GM23338 (cell line): ENCODE measurements around the gene OAS3. TPM values are rescaled to one million over a fixed set of nuclear protein-coding genes. Genes with fewer than 3 reads are reported as not detected.
"Not testable (repeated sequence)": the region's sequence is repeated elsewhere in the genome, so short reads cannot be mapped to it uniquely, and the experiment has no call there.

Experiments used
- ATAC-seq: fragments of 200-7000 bp; cut with Tn5 transposase; 3 replicates; pipeline ENCODE4 v1.9.1; 2020
- DNase-seq: peaks from one replicate; pipeline ENCODE4 v3.0.0-alpha.2; 2015; ENCODE audit warnings: low spot score
- H2AFZ ChIP-seq: fragments of 200-600 bp; sonication (generic); 2 replicates; pipeline ENCODE4 v1.8.0; 2016; ENCODE audit warnings: antibody characterized with exemption, mild to moderate bottlenecking, moderate library complexity
- H3F3A ChIP-seq: fragments of 200-600 bp; sonication (generic); replicated peaks from 2 replicates; pipeline ENCODE4 v1.8.0; 2017; ENCODE audit warnings: antibody characterized with exemption, mixed run types, low read depth
- H3K27ac ChIP-seq: fragments of 200-600 bp; sonication (generic); 2 replicates; pipeline ENCODE4 v1.6.1; 2016; ENCODE audit warnings: low read depth
- H3K27me3 ChIP-seq: fragments of 200-600 bp; sonication (generic); 2 replicates; pipeline ENCODE4 v1.8.0; 2016; ENCODE audit warnings: mild to moderate bottlenecking, mixed run types, moderate library complexity; ENCODE audit not compliant: insufficient read depth
- H3K36me3 ChIP-seq: fragments of 200-600 bp; sonication (generic); 2 replicates; pipeline ENCODE4 v1.8.0; 2016; ENCODE audit warnings: mild to moderate bottlenecking; ENCODE audit not compliant: insufficient read depth
- H3K4me1 ChIP-seq: fragments of 200-600 bp; sonication (generic); 2 replicates; pipeline ENCODE4 v1.8.0; 2016; ENCODE audit warnings: mild to moderate bottlenecking, moderate library complexity; ENCODE audit not compliant: insufficient read depth
- H3K4me2 ChIP-seq: fragments of 200-600 bp; sonication (generic); 2 replicates; pipeline ENCODE4 v1.7.1; 2017; ENCODE audit warnings: mixed run types
- H3K4me3 ChIP-seq: fragments of 200-600 bp; sonication (generic); 2 replicates; pipeline ENCODE4 v1.6.1; 2016; ENCODE audit warnings: mixed run types
- H3K79me2 ChIP-seq: fragments of 200-600 bp; sonication (generic); replicated peaks from 2 replicates; pipeline ENCODE4 v1.8.0; 2017; ENCODE audit warnings: mild to moderate bottlenecking; ENCODE audit not compliant: insufficient read depth
- H3K9me2 ChIP-seq: fragments of 200-600 bp; sonication (generic); 2 replicates; pipeline ENCODE4 v1.8.0; 2017; ENCODE audit not compliant: insufficient read depth
- H4K20me1 ChIP-seq: fragments of 200-600 bp; sonication (generic); replicated peaks from 2 replicates; pipeline ENCODE4 v1.8.0; 2017; ENCODE audit warnings: mild to moderate bottlenecking; ENCODE audit not compliant: insufficient read depth
- H3K27ac Mint-ChIP-seq: 2 replicates; pipeline ENCODE4 v1.8.0; 2020; ENCODE audit warnings: inconsistent platforms, mild to moderate bottlenecking, moderate library complexity, mixed read lengths
- H3K27me3 Mint-ChIP-seq: 3 replicates; pipeline ENCODE4 v1.8.0; 2022; ENCODE audit warnings: low read depth, mild to moderate bottlenecking, moderate library complexity, mixed read lengths, inconsistent platforms; ENCODE audit not compliant: insufficient read depth, poor library complexity
- H3K36me3 Mint-ChIP-seq: 3 replicates; pipeline ENCODE4 v1.8.0; 2021; ENCODE audit warnings: low read depth, mild to moderate bottlenecking, inconsistent platforms, moderate library complexity, mixed read lengths
- H3K4me1 Mint-ChIP-seq: 3 replicates; pipeline ENCODE4 v1.8.0; 2020; ENCODE audit warnings: mild to moderate bottlenecking, inconsistent platforms, mixed read lengths
- H3K4me3 Mint-ChIP-seq: 3 replicates; pipeline ENCODE4 v1.8.0; 2021; ENCODE audit warnings: moderate library complexity, mild to moderate bottlenecking, inconsistent platforms, mixed read lengths
- H3K9me3 Mint-ChIP-seq: 3 replicates; pipeline ENCODE4 v1.8.0; 2020; ENCODE audit warnings: moderate library complexity, mild to moderate bottlenecking, inconsistent platforms, mixed read lengths
- CREB1 ChIP-seq: fragments of 250-450 bp; sonication (Bioruptor Pico); IDR thresholded peaks from 2 replicates; pipeline ENCODE4 v1.5.0; 2020; ENCODE audit warnings: low read depth, mild to moderate bottlenecking, moderate library complexity
- CTCF ChIP-seq, 2 experiments: fragments of 200-600 bp in 1 of 2; sonication (generic) in 1 of 2; conservative IDR thresholded peaks; 2 replicates each; pipeline versions ENCODE4 v1.5.1 to v1.6.1; 2016 to 2017; ENCODE audit warnings: antibody characterized with exemption in 2 of 2, low read depth in 2 of 2, mild to moderate bottlenecking in 2 of 2, moderate library complexity in 1 of 2
- ETS1 ChIP-seq: IDR thresholded peaks from 2 replicates; pipeline ENCODE4 v1.6.1; 2016; ENCODE audit warnings: antibody characterized with exemption
- EZH2 ChIP-seq: fragments of 200-600 bp; sonication (generic); IDR thresholded peaks from one replicate; pipeline ENCODE4 v1.8.0; 2017; ENCODE audit warnings: antibody characterized with exemption, mild to moderate bottlenecking, low read depth; ENCODE audit not compliant: unreplicated experiment
- EZH2phosphoT487 ChIP-seq: fragments of 200-600 bp; sonication (generic); IDR thresholded peaks from one replicate; pipeline ENCODE4 v1.8.1; 2018; ENCODE audit warnings: antibody characterized with exemption; ENCODE audit not compliant: unreplicated experiment
- NANOG ChIP-seq: IDR thresholded peaks from 2 replicates; pipeline ENCODE4 v1.6.1; 2016; ENCODE audit warnings: antibody characterized with exemption, borderline replicate concordance
- POLR2AphosphoS5 ChIP-seq: IDR thresholded peaks from 2 replicates; pipeline ENCODE4 v1.6.1; 2016; ENCODE audit warnings: antibody characterized with exemption, low read depth
- REST ChIP-seq: IDR thresholded peaks from one replicate; pipeline ENCODE4 v1.6.1; 2018; ENCODE audit warnings: antibody characterized with exemption; ENCODE audit not compliant: unreplicated experiment
- polyA plus RNA-seq: library from polyadenylated mRNA; unstranded; fragments of >200 nt; fragmentation: Nextera tagmentation; extraction: Ambion mirVana; gene quantifications from 2 replicates; pipeline ENCODE4 v1.2.1, GENCODE V29; 2016
- total RNA-seq: library from RNA; depleted of rRNA; stranded (reverse); fragments of >200 nt; shearing (Covaris generic); gene quantifications from 2 replicates; pipeline ENCODE4 v1.2.3, GENCODE V29; 2014
- TF ChIP-seq, protein P1 (sequence below): fragments of 250-450 bp; sonication (Bioruptor Pico); IDR thresholded peaks from 2 replicates; pipeline ENCODE4 v1.5.0; 2020; ENCODE audit warnings: mild to moderate bottlenecking, moderate library complexity

Gene OAS3
- total and polyA plus RNA-seq, 2 experiments from 2014 or later = 0.27 to 1.4 TPM

DNA sequence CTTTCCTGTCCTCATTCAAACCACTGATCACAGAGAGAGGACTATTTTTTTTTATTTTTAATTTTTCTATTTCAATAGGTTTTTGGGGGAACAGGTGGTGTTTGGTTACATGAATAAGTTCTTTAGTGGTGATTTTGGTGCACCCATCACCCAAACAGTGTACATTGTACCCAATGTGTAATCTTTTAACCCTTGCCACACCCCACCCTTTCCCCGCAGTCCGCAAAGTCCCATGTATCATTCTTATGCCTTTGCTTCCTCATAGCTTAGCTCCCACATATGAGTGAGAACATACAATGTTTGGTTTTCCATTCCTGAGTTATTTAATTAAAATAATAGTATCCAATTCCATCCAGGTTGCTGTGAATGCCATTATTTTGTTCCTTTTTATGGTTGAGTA, 24.4 kb upstream of the OAS3 start:
- peaks cover 44% of the 10 kb centered on the region for H3K9me3 Mint-ChIP-seq
- H2AFZ ChIP-seq, H3K79me2 ChIP-seq, H3K27me3 Mint-ChIP-seq, ATAC-seq, DNase-seq, H3K27ac ChIP-seq, H3K9me2 ChIP-seq, H3K4me3 ChIP-seq, H3K36me3 ChIP-seq, H3K4me1 ChIP-seq, H3K4me2 ChIP-seq, H3K27ac Mint-ChIP-seq, H3K27me3 ChIP-seq, H3K4me1 Mint-ChIP-seq, H3K4me3 Mint-ChIP-seq, H3F3A ChIP-seq, H4K20me1 ChIP-seq: not testable (repeated sequence)
- peaks cover 14% of the 10 kb centered on the region; the same call in 2 of the 3 replicates for H3K36me3 Mint-ChIP-seq

DNA sequence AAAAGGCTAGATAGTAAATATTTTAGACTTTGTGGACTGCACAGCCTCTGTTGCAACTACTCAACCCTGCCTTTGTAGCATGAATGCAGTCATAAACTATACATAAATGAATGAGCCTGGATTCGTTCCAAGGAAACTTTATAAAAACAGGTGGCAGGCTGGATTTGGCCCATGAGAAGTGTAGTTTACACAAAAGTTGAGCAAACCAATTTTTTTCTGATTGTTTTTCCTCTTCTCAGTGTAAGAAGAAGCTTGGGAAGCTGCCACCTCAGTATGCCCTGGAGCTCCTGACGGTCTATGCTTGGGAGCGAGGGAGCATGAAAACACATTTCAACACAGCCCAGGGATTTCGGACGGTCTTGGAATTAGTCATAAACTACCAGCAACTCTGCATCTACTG, 22.0 kb upstream of the OAS3 start:
- Mint-ChIP-seq H3K9me3 (peaks cover 39% of the 10 kb centered on the region), H3K4me3 (no peak overlapping the region), H3K27me3 (peaks cover 3% of the 10 kb centered on the region), H3K36me3 (peaks cover 10% of the 10 kb centered on the region; the same call in 2 of the 3 replicates), H3K4me1 (no peaks in the 10 kb centered on the region), H3K27ac (no peak overlapping the region)
- no peak overlapping the region for H3K4me3 ChIP-seq
- no peaks in the 10 kb centered on the region for H3K9me2 ChIP-seq
- DNase-seq (no peak), ATAC-seq (no peak)
- H4K20me1 ChIP-seq = no peaks in the 10 kb centered on the region
- no peaks in the 10 kb centered on the region for H3K36me3 ChIP-seq
- H3K4me1 ChIP-seq = no peaks in the 10 kb centered on the region
- TF ChIP-seq CTCF (conservative IDR thresholded peaks at IDR 0.05; ENCODE audit: low read depth in 2 of 2) (no peak), REST (no peak), EZH2phosphoT487 (no peak), ETS1 (no peak), CREB1 (CRISPR knock-in tag) (no peak), POLR2AphosphoS5 (no peak), EZH2 (no peak), NANOG (no peak)
- TF ChIP-seq, protein P1, sequence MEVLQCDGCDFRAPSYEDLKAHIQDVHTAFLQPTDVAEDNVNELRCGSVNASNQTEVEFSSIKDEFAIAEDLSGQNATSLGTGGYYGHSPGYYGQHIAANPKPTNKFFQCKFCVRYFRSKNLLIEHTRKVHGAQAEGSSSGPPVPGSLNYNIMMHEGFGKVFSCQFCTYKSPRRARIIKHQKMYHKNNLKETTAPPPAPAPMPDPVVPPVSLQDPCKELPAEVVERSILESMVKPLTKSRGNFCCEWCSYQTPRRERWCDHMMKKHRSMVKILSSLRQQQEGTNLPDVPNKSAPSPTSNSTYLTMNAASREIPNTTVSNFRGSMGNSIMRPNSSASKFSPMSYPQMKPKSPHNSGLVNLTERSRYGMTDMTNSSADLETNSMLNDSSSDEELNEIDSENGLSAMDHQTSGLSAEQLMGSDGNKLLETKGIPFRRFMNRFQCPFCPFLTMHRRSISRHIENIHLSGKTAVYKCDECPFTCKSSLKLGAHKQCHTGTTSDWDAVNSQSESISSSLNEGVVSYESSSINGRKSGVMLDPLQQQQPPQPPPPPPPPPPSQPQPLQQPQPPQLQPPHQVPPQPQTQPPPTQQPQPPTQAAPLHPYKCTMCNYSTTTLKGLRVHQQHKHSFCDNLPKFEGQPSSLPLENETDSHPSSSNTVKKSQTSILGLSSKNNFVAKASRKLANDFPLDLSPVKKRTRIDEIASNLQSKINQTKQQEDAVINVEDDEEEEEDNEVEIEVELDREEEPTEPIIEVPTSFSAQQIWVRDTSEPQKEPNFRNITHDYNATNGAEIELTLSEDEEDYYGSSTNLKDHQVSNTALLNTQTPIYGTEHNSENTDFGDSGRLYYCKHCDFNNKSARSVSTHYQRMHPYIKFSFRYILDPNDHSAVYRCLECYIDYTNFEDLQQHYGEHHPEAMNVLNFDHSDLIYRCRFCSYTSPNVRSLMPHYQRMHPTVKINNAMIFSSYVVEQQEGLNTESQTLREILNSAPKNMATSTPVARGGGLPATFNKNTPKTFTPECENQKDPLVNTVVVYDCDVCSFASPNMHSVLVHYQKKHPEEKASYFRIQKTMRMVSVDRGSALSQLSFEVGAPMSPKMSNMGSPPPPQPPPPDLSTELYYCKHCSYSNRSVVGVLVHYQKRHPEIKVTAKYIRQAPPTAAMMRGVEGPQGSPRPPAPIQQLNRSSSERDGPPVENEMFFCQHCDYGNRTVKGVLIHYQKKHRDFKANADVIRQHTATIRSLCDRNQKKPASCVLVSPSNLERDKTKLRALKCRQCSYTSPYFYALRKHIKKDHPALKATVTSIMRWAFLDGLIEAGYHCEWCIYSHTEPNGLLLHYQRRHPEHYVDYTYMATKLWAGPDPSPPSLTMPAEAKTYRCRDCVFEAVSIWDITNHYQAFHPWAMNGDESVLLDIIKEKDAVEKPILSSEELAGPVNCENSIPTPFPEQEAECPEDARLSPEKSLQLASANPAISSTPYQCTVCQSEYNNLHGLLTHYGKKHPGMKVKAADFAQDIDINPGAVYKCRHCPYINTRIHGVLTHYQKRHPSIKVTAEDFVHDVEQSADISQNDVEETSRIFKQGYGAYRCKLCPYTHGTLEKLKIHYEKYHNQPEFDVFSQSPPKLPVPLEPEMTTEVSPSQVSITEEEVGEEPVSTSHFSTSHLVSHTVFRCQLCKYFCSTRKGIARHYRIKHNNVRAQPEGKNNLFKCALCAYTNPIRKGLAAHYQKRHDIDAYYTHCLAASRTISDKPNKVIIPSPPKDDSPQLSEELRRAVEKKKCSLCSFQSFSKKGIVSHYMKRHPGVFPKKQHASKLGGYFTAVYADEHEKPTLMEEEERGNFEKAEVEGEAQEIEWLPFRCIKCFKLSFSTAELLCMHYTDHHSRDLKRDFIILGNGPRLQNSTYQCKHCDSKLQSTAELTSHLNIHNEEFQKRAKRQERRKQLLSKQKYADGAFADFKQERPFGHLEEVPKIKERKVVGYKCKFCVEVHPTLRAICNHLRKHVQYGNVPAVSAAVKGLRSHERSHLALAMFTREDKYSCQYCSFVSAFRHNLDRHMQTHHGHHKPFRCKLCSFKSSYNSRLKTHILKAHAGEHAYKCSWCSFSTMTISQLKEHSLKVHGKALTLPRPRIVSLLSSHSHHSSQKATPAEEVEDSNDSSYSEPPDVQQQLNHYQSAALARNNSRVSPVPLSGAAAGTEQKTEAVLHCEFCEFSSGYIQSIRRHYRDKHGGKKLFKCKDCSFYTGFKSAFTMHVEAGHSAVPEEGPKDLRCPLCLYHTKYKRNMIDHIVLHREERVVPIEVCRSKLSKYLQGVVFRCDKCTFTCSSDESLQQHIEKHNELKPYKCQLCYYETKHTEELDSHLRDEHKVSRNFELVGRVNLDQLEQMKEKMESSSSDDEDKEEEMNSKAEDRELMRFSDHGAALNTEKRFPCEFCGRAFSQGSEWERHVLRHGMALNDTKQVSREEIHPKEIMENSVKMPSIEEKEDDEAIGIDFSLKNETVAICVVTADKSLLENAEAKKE (CRISPR knock-in tag) = no peak
- H3K27ac ChIP-seq = no peak overlapping the region
- H3K79me2 ChIP-seq = no peaks in the 10 kb centered on the region
- no peaks in the 10 kb centered on the region for H3F3A ChIP-seq
- H2AFZ ChIP-seq = no peak overlapping the region
- no peaks in the 10 kb centered on the region for H3K27me3 ChIP-seq
- no peak overlapping the region for H3K4me2 ChIP-seq
